OCI-LY1 (cell line): Measurements from ENCODE around the gene MICAL2.

ENCODE experiments used
- H2AFZ ChIP-seq: fragments of 200-600 bp; sonication (generic), shearing (Covaris generic); 2 replicates; pipeline ENCODE4 v1.6.0; 2014; ENCODE audit warnings: antibody characterized with exemption, mild to moderate bottlenecking, low read length
- H3F3A ChIP-seq: fragments of 200-600 bp; sonication (generic), shearing (Covaris generic); 2 replicates; pipeline ENCODE4 v1.6.0; 2014; ENCODE audit warnings: mild to moderate bottlenecking, antibody characterized with exemption, low read length, moderate library complexity; ENCODE audit not compliant: insufficient read depth
- H3K27ac ChIP-seq: fragments of 200-600 bp; sonication (generic); 2 replicates; pipeline ENCODE4 v1.5.1; 2014; ENCODE audit warnings: low read length, mixed run types, mild to moderate bottlenecking, low read depth; ENCODE audit not compliant: poor library complexity, severe bottlenecking
- H3K27me3 ChIP-seq: fragments of 200-600 bp; sonication (generic); 2 replicates; pipeline ENCODE4 v1.6.0; 2014; ENCODE audit warnings: antibody characterized with exemption, mild to moderate bottlenecking, low read length, moderate library complexity; ENCODE audit not compliant: insufficient read depth
- H3K36me3 ChIP-seq: fragments of 200-600 bp; sonication (generic); 2 replicates; pipeline ENCODE4 v1.6.1; 2014; ENCODE audit warnings: mild to moderate bottlenecking, antibody characterized with exemption, low read length, moderate library complexity, mixed read lengths; ENCODE audit not compliant: insufficient read depth
- H3K4me1 ChIP-seq: fragments of 200-600 bp; sonication (generic); 2 replicates; pipeline ENCODE4 v1.5.1; 2014; ENCODE audit warnings: mild to moderate bottlenecking, low read length, moderate library complexity; ENCODE audit not compliant: insufficient read depth, severe bottlenecking
- H3K4me2 ChIP-seq: fragments of 200-600 bp; sonication (generic), shearing (Covaris generic); 2 replicates; pipeline ENCODE4 v1.6.1; 2014; ENCODE audit warnings: low read length
- H3K4me3 ChIP-seq: fragments of 200-600 bp; sonication (generic); 2 replicates; pipeline ENCODE4 v1.5.1; 2014; ENCODE audit warnings: low read length, low read depth, mild to moderate bottlenecking, mixed read lengths; ENCODE audit not compliant: poor library complexity, severe bottlenecking
- H3K79me2 ChIP-seq: fragments of 200-600 bp; shearing (Covaris generic); 2 replicates; pipeline ENCODE4 v1.6.1; 2016; ENCODE audit warnings: mixed run types, low read length, mixed read lengths; ENCODE audit not compliant: insufficient read depth
- H3K9ac ChIP-seq: fragments of 200-600 bp; sonication (generic), shearing (Covaris generic); 2 replicates; pipeline ENCODE4 v1.6.1; 2014; ENCODE audit warnings: mild to moderate bottlenecking, low read length, mixed read lengths
- H3K9me2 ChIP-seq: fragments of 200-600 bp; sonication (generic), shearing (Covaris generic); 2 replicates; pipeline ENCODE4 v1.6.1; 2014; ENCODE audit warnings: low read depth, mild to moderate bottlenecking, low read length, mixed read lengths
- H3K9me3 ChIP-seq: fragments of 200-600 bp; shearing (Covaris generic); 2 replicates; pipeline ENCODE4 v1.6.1; 2014; ENCODE audit warnings: low read length, mixed read lengths
- H4K20me1 ChIP-seq: fragments of 200-600 bp; sonication (generic), shearing (Covaris generic); 2 replicates; pipeline ENCODE4 v1.6.0; 2016; ENCODE audit warnings: mild to moderate bottlenecking, low read length; ENCODE audit not compliant: insufficient read depth
- CTCF ChIP-seq: fragments of 200-600 bp; sonication (generic), shearing (Covaris generic); IDR thresholded peaks from 2 replicates; pipeline ENCODE4 v1.5.1; 2017; ENCODE audit warnings: mild to moderate bottlenecking, antibody characterized with exemption, low read length, moderate library complexity, mixed read lengths
- EZH2 ChIP-seq: fragments of 200-600 bp; sonication (generic), shearing (Covaris generic); IDR thresholded peaks from 2 replicates; pipeline ENCODE4 v1.8.0; 2017; ENCODE audit warnings: borderline replicate concordance, mixed run types, mild to moderate bottlenecking, antibody characterized with exemption, low read length, moderate library complexity, mixed read lengths

MICAL2 gene

GRCh38 chr11:12291766-12292165 lies 181.4 kb downstream of the MICAL2 start:
- H4K20me1 ChIP-seq: no peaks in the 10 kb centered on the region
- H3F3A ChIP-seq: no peaks in the 10 kb centered on the region
- no peaks in the 10 kb centered on the region for H3K79me2 ChIP-seq
- H3K4me1 ChIP-seq: no peaks in the 10 kb centered on the region
- no peak overlapping the region for H3K4me3 ChIP-seq
- H3K27ac ChIP-seq: no peak overlapping the region
- no peak overlapping the region for H2AFZ ChIP-seq
- no peaks in the 10 kb centered on the region for H3K36me3 ChIP-seq
- H3K9ac ChIP-seq: no peak overlapping the region
- no peaks in the 10 kb centered on the region for H3K9me3 ChIP-seq
- H3K27me3 ChIP-seq: no peaks in the 10 kb centered on the region
- TF ChIP-seq CTCF: no peak
- TF ChIP-seq EZH2: no peak
- H3K4me2 ChIP-seq: no peak overlapping the region
- no peaks in the 10 kb centered on the region for H3K9me2 ChIP-seq

- TF ChIP-seq EZH2 (no peak), CTCF (no peak)
- Histone ChIP-seq H3K4me2 (no peak overlapping the region), H3K79me2 (no peaks in the 10 kb centered on the region), H3K9me2 (no peaks in the 10 kb centered on the region), H3K4me3 (no peak overlapping the region), H3K27me3 (no peaks in the 10 kb centered on the region), H3K36me3 (no peaks in the 10 kb centered on the region), H3K27ac (no peak overlapping the region), H3K9me3 (no peaks in the 10 kb centered on the region), H2AFZ (no peak overlapping the region), H3F3A (no peaks in the 10 kb centered on the region), H4K20me1 (no peaks in the 10 kb centered on the region), H3K4me1 (no peaks in the 10 kb centered on the region), H3K9ac (no peak overlapping the region)
Measured at GRCh38 chr11:12292766-12293165, 182.4 kb downstream of the MICAL2 start.

GRCh38 chr11:12293486-12293885 lies 183.1 kb downstream of the MICAL2 start:
- no peaks in the 10 kb centered on the region for H3K27me3 ChIP-seq
- no peaks in the 10 kb centered on the region for H3F3A ChIP-seq
- H2AFZ ChIP-seq: no peak overlapping the region
- no peak overlapping the region for H3K27ac ChIP-seq
- H3K9me3 ChIP-seq: 0 out of 2 replicates have a peak, but pooled peaks cover 3% of the 10 kb centered on the region
- H4K20me1 ChIP-seq: no peaks in the 10 kb centered on the region
- no peaks in the 10 kb centered on the region for H3K9me2 ChIP-seq
- no peak overlapping the region for H3K9ac ChIP-seq
- H3K79me2 ChIP-seq: no peaks in the 10 kb centered on the region
- TF ChIP-seq EZH2 (no peak), CTCF (no peak)
- H3K4me3 ChIP-seq: no peak overlapping the region
- no peaks in the 10 kb centered on the region for H3K4me1 ChIP-seq
- H3K4me2 ChIP-seq: no peak overlapping the region
- H3K36me3 ChIP-seq: no peaks in the 10 kb centered on the region
